Measurements from ENCODE around the gene IL25.

GRCh38 chr14:23365036-23365731 lies 7.4 kb upstream of the IL25 start, which contains the start of gene EFS:
- TF ChIP-seq, protein P1, sequence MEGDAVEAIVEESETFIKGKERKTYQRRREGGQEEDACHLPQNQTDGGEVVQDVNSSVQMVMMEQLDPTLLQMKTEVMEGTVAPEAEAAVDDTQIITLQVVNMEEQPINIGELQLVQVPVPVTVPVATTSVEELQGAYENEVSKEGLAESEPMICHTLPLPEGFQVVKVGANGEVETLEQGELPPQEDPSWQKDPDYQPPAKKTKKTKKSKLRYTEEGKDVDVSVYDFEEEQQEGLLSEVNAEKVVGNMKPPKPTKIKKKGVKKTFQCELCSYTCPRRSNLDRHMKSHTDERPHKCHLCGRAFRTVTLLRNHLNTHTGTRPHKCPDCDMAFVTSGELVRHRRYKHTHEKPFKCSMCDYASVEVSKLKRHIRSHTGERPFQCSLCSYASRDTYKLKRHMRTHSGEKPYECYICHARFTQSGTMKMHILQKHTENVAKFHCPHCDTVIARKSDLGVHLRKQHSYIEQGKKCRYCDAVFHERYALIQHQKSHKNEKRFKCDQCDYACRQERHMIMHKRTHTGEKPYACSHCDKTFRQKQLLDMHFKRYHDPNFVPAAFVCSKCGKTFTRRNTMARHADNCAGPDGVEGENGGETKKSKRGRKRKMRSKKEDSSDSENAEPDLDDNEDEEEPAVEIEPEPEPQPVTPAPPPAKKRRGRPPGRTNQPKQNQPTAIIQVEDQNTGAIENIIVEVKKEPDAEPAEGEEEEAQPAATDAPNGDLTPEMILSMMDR (IDR thresholded peaks at IDR 0.05) = no peak
- TF ChIP-seq POLR2A (IDR thresholded peaks at IDR 0.05) = no peak

All from suprapubic skin (tissue), 3 donors.